GM19372 (cell line): Measurements from ENCODE around the gene PRXL2A.
"Not testable (repeated sequence)": the region's sequence is repeated elsewhere in the genome, so short reads cannot be mapped to it uniquely, and the experiment has no call there.

ENCODE experiments used
- ATAC-seq: cut with Tn5 transposase; IDR thresholded peaks from one replicate; pipeline ENCODE4 v1.9.1; 2021; ENCODE audit warnings: mild to moderate bottlenecking, low read depth, moderate library complexity; ENCODE audit not compliant: unreplicated experiment

The PRXL2A gene

GRCh38 chr10:80473096-80473657 is 64.8 kb downstream of the PRXL2A start:
- ATAC-seq: no peak

- ATAC-seq: no peak
Observed at GRCh38 chr10:80473692-80474596, 65.6 kb downstream of the PRXL2A start.

DNA sequence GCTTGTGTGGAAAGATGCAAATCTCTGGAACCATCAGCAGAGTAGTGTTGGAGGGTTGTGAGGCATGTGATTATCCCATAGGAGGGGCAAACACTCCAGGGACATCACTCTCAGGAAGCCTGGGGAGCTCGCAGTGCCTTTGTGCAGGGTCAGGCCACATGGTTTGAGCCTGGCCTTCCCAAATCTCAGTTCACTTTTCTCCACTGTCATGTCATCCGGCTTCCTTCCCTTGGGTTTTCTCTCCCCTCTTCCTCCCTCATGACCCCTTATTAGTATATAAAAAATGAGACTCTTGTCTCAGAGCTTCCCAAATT is 66.2 kb downstream of the PRXL2A start:
- ATAC-seq: no peak

- no peak for ATAC-seq
Observed at GRCh38 chr10:80474941-80475340, 66.6 kb downstream of the PRXL2A start.

- ATAC-seq: not testable (repeated sequence)
Observed at GRCh38 chr10:80475641-80476040, 67.3 kb downstream of the PRXL2A start.

GRCh38 chr10:80476685-80477084 is 68.3 kb downstream of the PRXL2A start:
- ATAC-seq: no peak

DNA sequence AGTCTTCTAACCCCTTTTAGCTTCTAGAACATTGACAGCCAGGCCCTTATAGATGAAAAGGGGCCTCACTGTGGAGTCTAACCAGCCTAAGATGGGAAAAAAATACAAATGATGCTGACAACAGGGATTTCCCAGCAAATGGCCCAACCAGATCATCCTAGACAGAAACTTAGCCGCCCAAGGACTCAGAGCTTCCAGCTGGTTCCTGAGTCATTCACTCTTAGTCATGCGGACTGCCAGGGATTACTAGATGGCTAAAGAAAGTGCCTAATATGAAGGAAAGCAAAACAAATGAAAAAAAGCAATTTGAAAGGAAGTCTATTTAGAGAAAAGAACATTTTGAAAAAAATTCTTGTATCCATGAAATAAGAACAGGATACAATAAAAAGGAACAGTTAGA is 69.5 kb downstream of the PRXL2A start:
- no peak for ATAC-seq

GRCh38 chr10:80480373-80480772 is 72.0 kb downstream of the PRXL2A start:
- not testable (repeated sequence) for ATAC-seq

- ATAC-seq: no peak
Observed at GRCh38 chr10:80480852-80481251, 72.5 kb downstream of the PRXL2A start.

DNA sequence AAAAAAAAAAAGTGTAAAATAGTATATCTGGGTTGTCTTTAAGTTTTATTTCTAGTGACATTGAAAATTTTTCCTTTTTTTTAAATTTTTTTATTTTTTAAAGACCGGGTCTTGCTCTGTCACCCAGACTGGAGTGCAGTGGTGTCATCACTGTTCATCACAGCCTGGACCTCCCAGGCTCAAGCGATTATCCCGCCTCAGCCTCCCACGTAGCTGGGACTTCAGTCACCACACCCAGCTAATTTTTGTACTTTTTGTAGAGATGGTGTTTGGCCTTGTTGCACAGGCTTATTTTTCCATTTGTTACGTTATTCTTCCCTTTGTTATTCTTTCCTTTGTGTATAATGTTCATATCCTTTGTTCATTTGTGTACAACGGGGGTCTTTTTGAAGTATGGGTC is 75.9 kb downstream of the PRXL2A start:
- ATAC-seq: no peak

GRCh38 chr10:80484676-80485075 is 76.3 kb downstream of the PRXL2A start:
- ATAC-seq: no peak

- no peak for ATAC-seq
Observed at GRCh38 chr10:80485076-80485945, 77.0 kb downstream of the PRXL2A start.

- no peak for ATAC-seq
Observed at GRCh38 chr10:80485946-80486764, 77.8 kb downstream of the PRXL2A start.
